ENCODE measurements around the gene SIK3.

DNA sequence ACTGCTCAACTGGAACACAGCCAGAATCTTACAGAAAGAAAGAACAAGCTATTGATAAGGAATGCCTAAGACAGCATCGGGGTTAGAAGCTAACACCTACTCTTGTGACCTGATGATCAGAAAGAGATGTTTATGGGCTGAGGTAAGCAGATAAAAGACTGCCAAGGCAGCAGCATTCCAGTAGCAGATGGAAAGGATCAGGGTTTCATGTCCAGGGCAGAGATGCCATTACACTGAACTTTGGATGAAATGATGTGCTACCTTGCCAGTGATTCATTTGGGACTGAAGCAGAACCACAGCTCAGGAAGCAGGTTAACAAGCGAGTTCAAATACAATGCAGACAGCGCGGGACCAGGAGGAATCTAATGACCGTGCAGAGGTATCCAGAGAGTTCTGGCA is 233.7 kb downstream of the SIK3 start:
- TF ChIP-seq, protein P1, sequence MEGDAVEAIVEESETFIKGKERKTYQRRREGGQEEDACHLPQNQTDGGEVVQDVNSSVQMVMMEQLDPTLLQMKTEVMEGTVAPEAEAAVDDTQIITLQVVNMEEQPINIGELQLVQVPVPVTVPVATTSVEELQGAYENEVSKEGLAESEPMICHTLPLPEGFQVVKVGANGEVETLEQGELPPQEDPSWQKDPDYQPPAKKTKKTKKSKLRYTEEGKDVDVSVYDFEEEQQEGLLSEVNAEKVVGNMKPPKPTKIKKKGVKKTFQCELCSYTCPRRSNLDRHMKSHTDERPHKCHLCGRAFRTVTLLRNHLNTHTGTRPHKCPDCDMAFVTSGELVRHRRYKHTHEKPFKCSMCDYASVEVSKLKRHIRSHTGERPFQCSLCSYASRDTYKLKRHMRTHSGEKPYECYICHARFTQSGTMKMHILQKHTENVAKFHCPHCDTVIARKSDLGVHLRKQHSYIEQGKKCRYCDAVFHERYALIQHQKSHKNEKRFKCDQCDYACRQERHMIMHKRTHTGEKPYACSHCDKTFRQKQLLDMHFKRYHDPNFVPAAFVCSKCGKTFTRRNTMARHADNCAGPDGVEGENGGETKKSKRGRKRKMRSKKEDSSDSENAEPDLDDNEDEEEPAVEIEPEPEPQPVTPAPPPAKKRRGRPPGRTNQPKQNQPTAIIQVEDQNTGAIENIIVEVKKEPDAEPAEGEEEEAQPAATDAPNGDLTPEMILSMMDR (IDR thresholded peaks at IDR 0.05), result no peak
- TF ChIP-seq POLR2A (IDR thresholded peaks at IDR 0.05) (no peak), POLR2AphosphoS5 (IDR thresholded peaks at IDR 0.05) (no peak), EP300 (IDR thresholded peaks at IDR 0.05) (no peak)

Data from gastroesophageal sphincter (tissue), 3 donors.